ENCODE data around the gene NUDT1. TPM values are rescaled to one million over a fixed set of nuclear protein-coding genes. Genes with fewer than 3 reads are reported as not detected.

NUDT1 gene
- total and polyA plus RNA-seq, 2 donors (not counting 3 experiments of a cell fraction or from before 2014, with no cell fraction given) = 23.9 to 25.9 TPM

GRCh38 chr7:2195400-2196246 is 46.4 kb upstream of the NUDT1 start:
- Histone ChIP-seq H3K27ac (ENCODE audit: insufficient read depth, low read depth, low read length) (no peak overlapping the region), H3K4me1 (ENCODE audit: control insufficient read depth, extremely low read depth, insufficient read depth, low read length) (no peaks in the 10 kb centered on the region), H3K4me2 (ENCODE audit: insufficient read depth, low read length) (no peak overlapping the region), H3K27me3 (ENCODE audit: control insufficient read depth in 2 of 2, insufficient read depth in 2 of 2, low read length in 2 of 2) (no peaks in the 10 kb centered on the region), H3K9ac (replicated peaks; ENCODE audit: extremely low read depth, insufficient read depth, low read length) (no peak overlapping the region), H2AFZ (ENCODE audit: low read depth, low read length) (no peak overlapping the region), H3K9me1 (replicated peaks; ENCODE audit: control insufficient read depth, extremely low read depth, insufficient read depth, low read length) (no peaks in the 10 kb centered on the region), H3K36me3 (ENCODE audit: control insufficient read depth in 2 of 2, extremely low read depth in 1 of 2, insufficient read depth in 2 of 2, low read length in 2 of 2) (peaks cover 0 to 12% of the 10 kb centered on the region in 2 experiments), H3K9me3 (replicated peaks; ENCODE audit: control insufficient read depth, insufficient read depth, low read length) (no peaks in the 10 kb centered on the region), H3K4me3 (replicated peaks in 1 of 3; ENCODE audit: insufficient read depth in 1 of 3, low read depth in 1 of 3, low read length in 3 of 3) (no peak overlapping the region), H3K79me2 (ENCODE audit: control insufficient read depth, insufficient read depth, low read length) (no peaks in the 10 kb centered on the region), H4K20me1 (replicated peaks; ENCODE audit: control insufficient read depth, extremely low read depth, insufficient read depth, low read length) (no peaks in the 10 kb centered on the region)
- DNase-seq (ENCODE audit: low read depth, low spot score) = no peak
- dilution Hi-C loops (cut with MboI; ENCODE audit: extremely low pct_ligation_motif_present, low sequenced_read_pairs) = no loop called here
- POLR2A ChIA-PET = no interaction called here
- intact Hi-C loops (cut with micrococcal nuclease) = no loop called here
- TF ChIP-seq POLR2AphosphoS5 (IDR thresholded peaks at IDR 0.05; ENCODE audit: insufficient read depth, low read depth, low read length) = no peak
- BruUV-seq (replicated peaks) = no TSS peak
- CTCF ChIA-PET = interaction anchor here (0.6 to 1.1 kb wide), 6 partner anchors 21 to 617 kb away, joined by 3 to 8 read pairs (median 4); partner anchors contain the start of gene MAD1L1
- no peak for FAIRE-seq

GRCh38 chr7:2196381-2197378 is 45.3 kb upstream of the NUDT1 start:
- dilution Hi-C loops (cut with MboI; ENCODE audit: extremely low pct_ligation_motif_present, low sequenced_read_pairs) = no loop called here
- intact Hi-C loops (cut with micrococcal nuclease) = no loop called here
- Histone ChIP-seq H3K9me1 (replicated peaks; ENCODE audit: control insufficient read depth, extremely low read depth, insufficient read depth, low read length) (no peaks in the 10 kb centered on the region), H3K27ac (ENCODE audit: insufficient read depth, low read depth, low read length) (no peak overlapping the region), H3K36me3 (ENCODE audit: control insufficient read depth in 2 of 2, extremely low read depth in 1 of 2, insufficient read depth in 2 of 2, low read length in 2 of 2) (peaks cover 0 to 12% of the 10 kb centered on the region in 2 experiments), H3K4me3 (replicated peaks in 1 of 3; ENCODE audit: insufficient read depth in 1 of 3, low read depth in 1 of 3, low read length in 3 of 3) (no peak overlapping the region), H3K4me1 (ENCODE audit: control insufficient read depth, extremely low read depth, insufficient read depth, low read length) (no peaks in the 10 kb centered on the region), H3K79me2 (ENCODE audit: control insufficient read depth, insufficient read depth, low read length) (no peaks in the 10 kb centered on the region), H3K27me3 (ENCODE audit: control insufficient read depth in 2 of 2, insufficient read depth in 2 of 2, low read length in 2 of 2) (no peaks in the 10 kb centered on the region), H4K20me1 (replicated peaks; ENCODE audit: control insufficient read depth, extremely low read depth, insufficient read depth, low read length) (no peaks in the 10 kb centered on the region), H3K9ac (replicated peaks; ENCODE audit: extremely low read depth, insufficient read depth, low read length) (no peak overlapping the region), H3K9me3 (replicated peaks; ENCODE audit: control insufficient read depth, insufficient read depth, low read length) (no peaks in the 10 kb centered on the region), H3K4me2 (ENCODE audit: insufficient read depth, low read length) (no peak overlapping the region), H2AFZ (ENCODE audit: low read depth, low read length) (no peak overlapping the region)
- DNase-seq (ENCODE audit: low read depth, low spot score) = no peak
- ChIA-PET CTCF (no interaction called here), POLR2A (no interaction called here)
- no peak for FAIRE-seq
- BruUV-seq (replicated peaks) = no TSS peak
- TF ChIP-seq POLR2A (IDR thresholded peaks at IDR 0.05; ENCODE audit: low read depth, low read length) (no peak), JUN (IDR thresholded peaks at IDR 0.05; ENCODE audit: borderline replicate concordance, insufficient read depth, insufficient read length, low read depth) (no peak), FOS (IDR thresholded peaks at IDR 0.05; ENCODE audit: borderline replicate concordance, insufficient read depth, low read length) (no peak), MYC (IDR thresholded peaks at IDR 0.05; ENCODE audit: low read depth, low read length) (no peak), POLR2AphosphoS5 (IDR thresholded peaks at IDR 0.05; ENCODE audit: insufficient read depth, low read depth, low read length) (no peak), GATA2 (IDR thresholded peaks at IDR 0.05; ENCODE audit: insufficient read depth, insufficient read length, low read depth, low read length) (no peak), CTCF (IDR thresholded peaks at IDR 0.05; ENCODE audit: extremely low read depth in 1 of 2, insufficient read depth in 1 of 2, low read depth in 1 of 2, low read length in 2 of 2) (no peak), MAX (IDR thresholded peaks at IDR 0.05; ENCODE audit: insufficient read depth, insufficient read length) (no peak), EZH2 (IDR thresholded peaks at IDR 0.05; ENCODE audit: borderline replicate concordance, low read depth, low read length, severe bottlenecking) (no peak)

Data from endothelial cell of umbilical vein (primary cell).